Stimulated activated CD8-positive, alpha-beta memory T cell treated with anti-CD3 and anti-CD28 coated beads, Interleukin-7, amount 100 ng/mL, for 4 hours (primary cell): ENCODE results near the gene ZNF503.

ENCODE experiments used
- DNase-seq, 2 donors: peaks; one replicate each; pipeline ENCODE4 v3.0.0-alpha.2; 2020; ENCODE audit warnings: low read depth in 2 of 2

ZNF503 gene

DNA sequence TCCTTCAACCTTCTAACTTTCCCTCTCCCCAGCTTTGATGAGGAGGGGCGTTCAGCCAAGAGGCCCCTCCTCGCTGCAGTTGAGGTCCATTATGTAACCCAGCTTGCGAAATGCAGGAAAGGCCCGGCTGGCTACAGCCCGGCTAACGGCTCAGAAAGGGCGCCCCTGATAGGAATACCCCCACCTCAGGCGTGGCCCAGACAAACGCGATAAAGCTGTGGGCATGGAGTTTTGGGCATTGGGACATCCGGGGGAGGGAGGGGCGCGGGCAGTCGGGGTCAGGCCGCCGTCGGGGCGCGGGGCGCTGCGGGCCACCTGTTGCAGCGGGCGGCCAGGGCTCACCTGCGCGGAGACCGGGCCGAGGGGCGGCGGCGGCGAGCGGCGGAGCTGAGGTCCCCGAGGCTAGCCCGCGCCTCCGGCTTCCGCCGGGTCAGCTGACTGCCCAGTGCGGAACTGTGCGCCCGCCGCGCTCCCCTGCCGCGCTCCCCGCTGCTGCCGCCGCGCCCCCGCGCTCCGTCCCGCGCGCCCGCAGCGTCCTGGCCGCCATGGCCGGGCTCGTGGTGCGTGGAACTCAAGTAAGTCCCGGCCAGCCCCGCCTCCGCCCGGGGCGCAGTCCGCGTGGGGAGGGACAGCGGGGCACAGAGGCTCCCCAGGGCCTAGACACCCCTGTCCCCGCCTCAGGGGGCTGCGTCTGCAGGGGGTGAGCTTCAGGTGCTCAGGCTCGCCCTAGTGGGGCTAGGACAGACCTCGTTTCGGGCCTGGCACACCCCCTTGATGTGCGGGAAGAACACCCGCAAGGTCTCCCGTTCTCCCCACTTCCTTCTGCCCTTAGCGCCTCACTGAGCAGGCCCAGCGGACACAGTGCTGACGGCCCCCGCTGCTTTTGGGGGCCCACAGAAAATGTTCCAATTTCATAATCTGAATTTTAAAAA lies 29.9 kb upstream of the ZNF503 start, which contains the start of gene LRMDA:
Gene LRMDA (plus strand): TSS at position 445 of the 932 bp plus-strand sequence.
- no peak for DNase-seq

- DNase-seq: no peak
Observed at GRCh38 chr10:75430000-75430763, 28.6 kb upstream of the ZNF503 start.

DNA sequence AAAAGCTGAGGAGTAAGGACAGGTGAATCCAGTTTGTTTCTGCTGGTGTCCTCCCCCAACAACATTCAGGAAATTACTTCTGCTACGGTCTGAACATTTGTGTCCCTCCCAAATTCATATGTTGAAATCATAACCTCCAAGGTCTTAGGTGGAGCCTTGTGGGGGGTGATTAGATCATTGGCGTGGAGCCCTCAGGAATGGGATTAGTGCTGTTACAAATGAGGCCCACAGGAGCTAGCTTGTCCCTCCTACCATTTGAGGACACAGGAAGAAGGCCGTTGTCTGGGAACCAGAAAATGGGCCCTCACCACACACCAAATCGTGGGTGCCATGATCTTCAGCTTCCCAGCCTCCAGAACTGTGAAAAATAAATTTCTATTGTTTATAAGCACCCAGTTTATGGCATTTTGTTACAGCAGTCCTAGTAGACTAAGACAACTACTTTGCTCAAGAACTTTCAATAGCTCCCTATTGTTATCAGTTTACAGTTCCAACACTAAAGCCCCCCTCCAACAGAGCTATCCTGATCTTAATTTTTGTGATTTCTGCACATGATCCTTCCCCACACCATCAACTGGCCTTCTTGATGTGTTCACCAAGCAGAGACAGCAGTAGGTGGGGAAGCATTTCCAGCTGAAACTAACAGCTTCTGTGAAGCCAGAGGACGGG lies 27.7 kb upstream of the ZNF503 start:
- no peak for DNase-seq

DNA sequence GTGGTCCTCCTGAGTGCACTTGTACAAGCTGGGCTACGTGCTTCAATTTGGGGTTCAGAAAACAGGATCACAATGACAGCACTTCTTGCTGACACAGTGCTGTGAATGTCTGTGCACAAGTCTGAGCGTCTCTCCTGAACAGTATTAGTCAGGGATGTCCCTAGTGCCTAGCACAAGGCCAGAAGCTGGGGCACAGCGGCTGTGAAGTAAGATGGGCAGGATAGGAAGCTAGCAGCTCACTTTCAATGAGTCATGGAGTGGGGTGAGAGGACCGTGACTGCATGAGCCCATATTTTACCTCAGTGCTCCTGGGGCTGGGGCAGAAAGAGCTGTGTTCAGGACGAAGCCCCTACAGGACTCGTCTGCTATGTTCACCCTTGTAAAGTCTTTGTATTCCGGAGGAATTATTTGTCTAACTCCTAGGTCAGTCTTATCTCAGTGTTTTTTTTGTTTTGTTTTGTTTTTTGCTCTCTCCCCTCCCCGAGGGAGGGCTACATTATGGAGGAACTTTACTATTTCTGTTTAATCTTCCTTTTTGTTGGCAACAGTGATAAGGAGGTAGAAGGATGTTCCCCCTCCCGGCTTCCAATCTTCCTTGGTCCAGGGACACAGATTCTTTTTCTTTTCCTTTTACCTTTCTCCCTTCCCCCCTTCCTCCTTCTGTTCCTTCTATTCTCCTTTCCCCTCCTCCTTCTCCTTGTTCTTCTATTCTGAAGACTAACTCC lies 27.0 kb upstream of the ZNF503 start:
- no peak for DNase-seq

- DNase-seq: no peak
Observed at GRCh38 chr10:75427951-75428350, 26.4 kb upstream of the ZNF503 start.

DNA sequence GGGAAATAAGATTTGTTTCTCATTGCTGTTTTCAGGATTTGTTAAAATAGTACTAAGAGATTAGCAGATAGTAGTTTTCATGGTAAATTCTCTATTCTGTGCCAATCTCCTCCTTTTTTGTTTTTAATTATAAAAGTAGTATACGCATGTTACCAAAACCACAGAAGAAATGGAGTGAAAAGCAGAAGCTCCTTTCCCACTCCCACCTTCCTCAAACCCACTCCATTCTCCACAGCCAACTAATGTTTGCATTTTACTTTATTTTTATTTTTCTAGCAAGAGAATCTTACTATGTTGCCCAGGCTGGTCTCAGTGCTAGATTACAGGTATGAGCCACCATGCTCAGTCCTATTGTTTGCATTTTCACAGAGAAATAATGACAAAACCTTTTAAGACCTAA lies 25.3 kb upstream of the ZNF503 start:
- DNase-seq: no peak

DNA sequence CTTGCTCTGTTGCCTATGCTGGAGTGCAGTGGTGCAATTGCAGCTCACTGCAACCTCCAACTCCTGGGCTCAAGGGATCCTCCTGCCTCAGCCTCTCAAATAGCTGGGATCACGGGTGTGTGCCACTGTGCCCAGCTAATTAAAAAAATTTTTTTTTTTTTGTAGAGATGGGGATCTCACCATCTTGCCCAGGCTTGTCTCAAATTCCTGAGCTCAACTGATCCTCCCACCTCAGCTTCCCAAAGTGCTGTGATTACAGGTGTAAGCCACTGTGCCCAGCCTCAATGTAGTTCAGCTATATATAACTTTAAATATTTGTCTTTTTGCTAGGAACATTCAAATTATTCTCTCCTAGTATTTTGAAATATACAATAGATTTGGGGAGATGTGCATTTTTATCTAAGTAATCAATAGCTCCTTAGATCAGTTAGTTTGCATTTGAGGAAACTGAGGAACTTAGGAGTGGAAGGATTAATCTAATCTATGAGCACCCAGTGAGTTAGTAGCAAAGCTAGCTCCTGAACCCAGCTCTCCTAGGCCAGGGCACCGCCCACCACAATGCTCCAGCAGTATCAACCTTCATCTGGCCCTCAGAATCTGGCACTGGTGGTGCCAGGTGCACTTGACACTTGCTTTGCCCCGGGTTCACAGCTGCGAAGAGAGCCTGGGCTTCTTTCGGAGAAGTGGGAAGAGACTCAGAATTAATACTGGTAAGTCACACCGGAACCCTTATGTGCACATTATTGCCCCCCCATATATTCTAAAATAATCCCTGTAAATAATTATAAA lies 23.9 kb upstream of the ZNF503 start:
- DNase-seq: no peak

DNA sequence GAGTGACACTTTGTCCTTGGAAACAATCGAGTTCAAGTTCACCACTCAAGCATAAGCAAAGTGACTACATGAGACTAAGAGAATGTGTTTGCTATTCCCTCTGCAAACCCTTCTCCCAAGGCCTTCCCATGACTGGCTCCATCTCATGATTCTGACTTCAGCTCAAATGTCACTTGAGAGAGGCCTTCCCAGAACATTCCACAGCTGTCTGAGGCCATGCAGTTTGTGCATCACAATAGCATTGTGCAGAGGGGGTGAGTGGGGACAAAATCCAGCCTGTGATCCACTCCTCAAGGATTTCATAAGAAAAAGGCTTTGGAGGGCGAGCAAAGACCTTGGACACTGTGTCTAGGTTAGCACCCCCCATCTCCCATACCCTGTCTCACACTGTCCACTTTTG lies 23.0 kb upstream of the ZNF503 start:
- DNase-seq: no peak

- no peak for DNase-seq
Observed at GRCh38 chr10:75422913-75423312, 21.3 kb upstream of the ZNF503 start.

DNA sequence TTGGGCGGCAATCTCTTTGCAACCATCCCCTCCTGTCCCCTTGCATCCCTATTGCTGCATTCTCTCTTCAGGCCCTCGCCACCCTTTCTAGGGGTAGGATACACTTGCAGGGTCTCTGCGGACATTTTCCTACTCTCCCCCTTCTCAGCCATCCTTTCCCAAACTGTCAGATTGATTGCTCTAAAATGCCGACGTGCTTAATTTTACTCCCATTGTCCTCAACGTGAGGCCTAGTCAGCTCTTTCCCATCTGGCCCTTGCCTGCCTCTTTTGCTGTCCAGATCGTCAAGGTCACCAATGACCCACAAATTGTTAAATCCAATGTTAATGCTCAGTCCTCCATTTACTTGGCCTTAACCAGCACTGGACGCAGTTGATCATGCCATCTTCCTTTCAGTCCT lies 17.1 kb upstream of the ZNF503 start:
- DNase-seq: no peak

- no peak for DNase-seq
Observed at GRCh38 chr10:75418293-75418692, 16.7 kb upstream of the ZNF503 start.

GRCh38 chr10:75417522-75417927 lies 16.0 kb upstream of the ZNF503 start:
- DNase-seq: no peak

GRCh38 chr10:75414527-75414926 lies 13.0 kb upstream of the ZNF503 start:
- DNase-seq: no peak

DNA sequence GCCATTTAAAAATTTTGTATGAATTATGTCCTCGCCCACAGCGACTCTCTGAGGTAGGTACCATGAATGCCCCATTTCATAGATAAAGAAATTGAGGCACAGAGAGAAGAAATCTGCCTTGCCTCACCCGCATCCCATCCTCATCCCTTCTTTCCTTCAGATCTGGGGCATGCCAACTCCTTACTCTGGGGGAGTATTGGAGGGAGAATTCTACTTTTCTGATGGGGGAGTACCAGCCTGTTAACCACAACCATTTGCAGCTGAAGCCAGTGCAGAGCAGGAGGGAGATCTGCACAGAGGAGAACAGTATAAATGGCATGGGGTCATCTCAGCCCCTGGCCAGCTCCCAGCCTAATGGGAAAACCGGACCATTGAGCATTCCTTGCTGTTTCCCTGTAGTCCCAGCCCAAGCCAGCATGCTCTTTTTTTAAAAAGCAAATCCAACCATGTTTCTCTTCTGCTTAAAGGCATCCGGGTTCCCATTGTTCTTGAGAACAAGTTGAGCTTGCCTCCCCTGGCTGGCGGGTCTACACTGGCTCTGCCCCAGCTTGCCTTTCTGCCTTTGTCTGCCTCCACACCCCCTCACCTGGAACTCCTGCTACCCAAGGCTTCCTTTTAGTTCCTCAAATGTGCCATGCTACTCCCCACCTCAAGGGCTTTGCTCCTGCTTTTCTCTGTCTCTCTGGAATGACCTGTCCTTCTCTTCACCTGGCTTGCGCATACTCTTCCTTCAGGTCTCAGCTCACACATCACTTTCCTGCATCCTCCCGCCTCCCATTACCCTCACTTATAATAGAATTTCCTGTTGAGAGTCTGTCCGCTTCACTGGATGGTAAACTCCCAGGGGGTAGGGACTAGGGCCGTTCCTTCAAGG lies 8.8 kb upstream of the ZNF503 start:
- no peak for DNase-seq

DNA sequence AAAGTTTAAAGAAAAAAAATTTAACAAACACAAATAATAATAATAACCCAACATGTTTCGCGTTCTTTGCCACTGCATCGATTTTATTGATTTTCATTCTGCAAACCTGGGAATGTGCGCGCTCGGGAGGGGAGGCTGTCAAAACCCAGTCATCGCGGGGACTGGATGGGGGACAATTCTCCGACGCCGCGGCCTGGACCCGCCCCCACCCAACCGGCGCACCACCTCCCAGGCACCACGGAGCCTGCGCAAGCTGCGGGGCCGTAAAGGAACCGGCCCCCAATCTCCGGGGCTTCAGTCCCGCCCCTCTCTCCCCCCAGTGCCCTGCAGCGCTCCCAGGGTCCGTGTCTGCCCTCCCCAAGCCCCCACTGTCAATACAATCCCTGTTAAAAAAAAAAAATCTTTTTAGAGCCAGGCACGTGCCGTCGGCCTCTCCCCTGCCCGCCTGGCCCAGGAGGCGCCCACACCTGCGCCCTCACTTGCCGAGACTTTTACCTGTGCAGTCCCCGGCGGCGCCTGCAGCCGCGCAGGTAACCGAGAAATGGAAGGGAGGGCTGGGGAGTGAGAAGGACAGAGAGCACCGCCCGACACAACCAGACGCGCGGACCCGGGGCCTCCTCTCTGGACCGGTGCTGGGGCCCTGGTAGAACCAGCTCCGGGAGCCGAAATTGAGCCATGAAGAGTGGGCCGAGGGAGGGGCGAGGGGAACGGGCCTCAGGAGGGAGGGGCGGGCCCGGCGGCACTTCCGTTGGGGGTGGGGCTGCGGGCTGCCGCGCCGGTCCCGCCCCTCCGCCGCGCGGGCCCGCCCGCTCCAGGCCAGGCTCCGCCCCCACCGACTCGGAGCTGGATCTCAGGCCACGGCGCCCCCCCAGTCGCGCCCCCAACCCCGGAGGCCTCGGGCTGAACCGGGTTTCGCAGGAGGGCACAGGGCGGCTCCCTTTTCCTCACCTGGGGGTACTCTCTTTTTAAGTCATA lies 7.6 kb upstream of the ZNF503 start:
- no peak for DNase-seq

DNA sequence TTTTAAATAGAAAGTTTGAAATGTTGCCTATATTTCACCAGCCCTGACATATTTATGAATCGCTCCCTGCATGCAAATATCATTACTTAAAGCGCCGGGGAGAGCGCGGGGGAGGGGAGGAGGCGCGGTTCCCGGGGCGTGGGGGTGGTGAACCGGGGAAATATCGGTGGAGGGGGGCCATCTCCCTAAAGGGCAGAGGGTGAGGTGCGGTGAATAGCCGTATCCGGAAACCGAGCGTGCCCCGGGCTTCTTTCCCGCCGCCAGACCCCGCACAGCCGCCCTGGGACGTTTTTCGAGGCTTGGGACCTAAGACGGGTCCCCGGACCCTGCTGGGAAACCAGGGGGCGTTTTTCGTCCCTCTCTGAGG lies 6.9 kb upstream of the ZNF503 start:
- DNase-seq: no peak

GRCh38 chr10:75407713-75408508 lies 6.3 kb upstream of the ZNF503 start:
- no peak for DNase-seq

GRCh38 chr10:75407224-75407712 lies 5.7 kb upstream of the ZNF503 start:
- DNase-seq: no peak
